Measurements from ENCODE around the gene AIP.

The AIP gene

DNA sequence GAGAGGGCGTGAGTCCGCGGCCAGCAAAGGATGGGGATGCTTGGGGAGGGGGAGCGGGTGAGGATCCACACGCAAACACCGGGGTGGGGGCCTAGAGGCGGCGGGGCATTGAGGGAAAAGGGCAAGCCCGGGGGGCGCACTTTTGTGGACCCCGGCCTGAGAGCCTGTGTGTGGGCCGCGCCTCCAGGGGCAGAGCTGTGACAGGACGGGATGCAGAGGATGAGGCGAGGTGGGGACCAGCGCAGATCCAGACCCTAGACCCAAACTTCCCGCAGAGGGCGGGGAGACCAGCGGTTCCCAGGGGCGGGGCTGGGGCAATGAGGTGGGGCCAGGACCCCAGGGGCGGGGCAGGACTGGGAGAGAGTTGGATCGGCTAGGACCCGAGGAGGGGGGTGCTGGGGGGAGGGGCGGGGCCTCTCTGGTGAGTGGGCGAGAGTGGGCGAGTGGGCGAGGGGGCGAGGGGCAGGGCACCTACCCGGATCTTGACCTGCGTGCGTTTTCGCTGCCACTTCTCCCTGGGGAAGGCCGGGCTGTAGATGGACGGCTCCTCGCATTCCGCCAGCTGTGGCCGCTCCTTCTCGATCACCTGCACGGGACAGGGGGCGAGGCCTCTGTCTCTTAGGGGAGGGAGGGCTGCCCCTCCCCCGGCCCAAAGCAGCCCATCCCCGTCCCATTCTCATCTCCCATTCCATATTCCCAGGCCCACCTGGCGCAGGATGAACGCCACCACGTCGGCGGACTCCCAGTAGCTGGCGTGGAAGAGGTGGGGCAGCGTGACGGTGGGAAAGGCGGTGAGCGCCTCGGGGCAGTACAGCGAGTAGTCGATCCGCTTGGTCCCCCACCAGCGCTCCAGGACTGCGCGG is 11.8 kb downstream of the AIP start:
- DNase-seq: no peak

DNA sequence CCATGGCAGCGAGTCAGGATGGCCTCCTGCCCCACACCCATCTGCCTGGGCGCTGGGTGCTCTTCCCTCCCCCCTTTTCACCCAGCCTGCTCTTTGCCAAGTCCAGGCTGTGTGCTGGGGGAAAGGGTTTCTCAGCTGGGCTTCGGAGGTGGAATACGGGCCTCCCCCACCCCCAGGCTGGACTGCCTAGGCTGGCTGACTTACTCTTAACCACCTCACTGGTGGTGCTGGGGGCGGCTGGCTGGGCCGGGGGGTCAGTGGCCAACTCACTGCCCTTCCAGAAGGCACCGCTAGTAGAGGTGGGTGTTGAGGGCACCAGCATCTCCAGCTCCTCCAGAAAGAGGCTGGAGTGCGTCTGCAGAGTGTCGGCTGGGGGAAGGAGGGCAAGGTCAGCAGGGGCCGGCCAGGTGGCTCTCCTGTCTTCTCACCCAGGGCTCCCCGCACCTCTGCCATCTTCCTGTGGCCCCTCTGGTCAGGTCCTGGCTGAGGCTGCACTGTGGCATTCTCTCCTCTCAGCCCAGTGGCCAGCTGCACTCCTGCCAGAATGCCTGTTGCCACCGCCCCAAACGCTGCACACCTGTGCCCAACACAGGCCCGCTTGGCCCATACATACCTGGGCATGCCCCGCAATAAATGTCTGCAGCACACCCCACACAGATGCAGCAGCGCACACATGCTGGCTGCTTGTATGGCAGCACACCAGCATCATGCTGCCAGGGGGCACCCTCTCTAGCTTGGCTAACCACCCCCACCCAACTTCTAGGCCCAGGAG is 12.6 kb downstream of the AIP start:
- DNase-seq: no peak

DNA sequence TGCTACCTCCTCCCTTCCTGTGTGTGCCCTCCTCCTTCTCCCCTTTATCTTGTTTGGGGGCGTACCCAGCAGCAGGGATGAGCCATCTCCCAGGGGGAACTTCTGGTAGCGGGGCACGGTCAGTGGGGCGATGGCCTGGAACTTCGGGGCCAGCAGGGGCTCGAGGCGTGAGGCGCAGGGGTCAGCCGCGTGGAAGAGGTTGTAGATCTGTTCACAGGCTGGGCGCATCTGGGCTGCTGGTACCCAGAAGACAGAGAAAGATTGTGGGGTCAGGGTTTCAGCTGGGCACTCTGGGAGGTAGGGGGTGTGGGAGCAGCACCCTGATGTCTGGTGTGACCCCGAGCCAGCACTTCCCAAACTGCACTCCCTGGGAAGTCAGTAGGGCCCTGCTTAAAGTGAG is 13.3 kb downstream of the AIP start:
- no peak for DNase-seq

DNA sequence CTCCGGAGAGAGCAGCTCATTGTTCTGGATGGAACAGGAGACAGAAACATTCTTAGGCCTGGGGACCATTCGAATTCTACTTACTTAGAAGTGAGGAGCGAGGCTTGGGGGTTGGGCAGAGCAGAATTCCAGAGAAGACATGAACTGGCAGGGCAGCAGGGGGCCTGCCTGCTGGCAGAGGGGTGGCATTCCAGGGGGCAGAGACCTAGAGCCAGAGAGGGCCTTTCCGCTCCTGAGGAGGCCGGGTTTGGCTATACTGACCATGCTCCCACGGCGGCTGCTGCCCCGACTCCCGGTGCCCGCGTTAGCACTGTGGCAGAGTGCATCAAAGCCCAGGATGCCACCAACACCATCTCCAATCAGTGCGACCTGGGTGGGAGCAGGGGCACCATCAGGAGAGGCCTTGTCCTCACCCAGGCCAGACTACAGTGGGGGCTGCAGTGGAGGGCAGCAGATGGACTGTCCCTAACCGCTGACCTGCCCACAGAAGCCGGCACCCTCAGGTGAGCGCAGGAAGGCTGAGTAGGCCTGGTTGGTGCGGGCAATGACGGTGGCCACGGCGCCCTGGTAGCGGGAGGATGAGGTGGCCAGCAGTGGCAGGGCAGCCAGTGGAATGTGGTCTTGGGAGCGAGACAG is 14.9 kb downstream of the AIP start:
- DNase-seq: no peak

DNA sequence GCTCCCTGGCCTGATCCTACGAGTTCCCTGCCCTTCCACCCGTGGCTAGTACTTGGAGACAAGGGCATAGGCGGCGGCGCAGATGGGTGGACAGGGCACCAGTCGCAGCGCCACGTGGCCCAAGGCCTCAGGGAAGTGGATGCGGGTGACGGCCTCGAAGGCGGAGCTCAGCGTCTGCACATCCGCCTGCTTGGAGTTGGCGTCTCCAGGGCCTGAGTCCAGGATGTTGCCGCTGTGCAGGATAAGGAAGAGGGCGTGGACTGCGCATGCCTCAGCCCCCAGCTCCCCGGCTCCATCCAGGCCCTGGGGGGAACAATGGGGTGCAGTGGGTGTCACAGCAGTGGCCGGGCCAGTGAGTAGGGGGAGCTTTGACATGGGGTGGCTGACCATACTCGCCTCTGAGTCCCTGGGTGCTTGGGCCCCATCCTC is 15.7 kb downstream of the AIP start:
- no peak for DNase-seq

DNA sequence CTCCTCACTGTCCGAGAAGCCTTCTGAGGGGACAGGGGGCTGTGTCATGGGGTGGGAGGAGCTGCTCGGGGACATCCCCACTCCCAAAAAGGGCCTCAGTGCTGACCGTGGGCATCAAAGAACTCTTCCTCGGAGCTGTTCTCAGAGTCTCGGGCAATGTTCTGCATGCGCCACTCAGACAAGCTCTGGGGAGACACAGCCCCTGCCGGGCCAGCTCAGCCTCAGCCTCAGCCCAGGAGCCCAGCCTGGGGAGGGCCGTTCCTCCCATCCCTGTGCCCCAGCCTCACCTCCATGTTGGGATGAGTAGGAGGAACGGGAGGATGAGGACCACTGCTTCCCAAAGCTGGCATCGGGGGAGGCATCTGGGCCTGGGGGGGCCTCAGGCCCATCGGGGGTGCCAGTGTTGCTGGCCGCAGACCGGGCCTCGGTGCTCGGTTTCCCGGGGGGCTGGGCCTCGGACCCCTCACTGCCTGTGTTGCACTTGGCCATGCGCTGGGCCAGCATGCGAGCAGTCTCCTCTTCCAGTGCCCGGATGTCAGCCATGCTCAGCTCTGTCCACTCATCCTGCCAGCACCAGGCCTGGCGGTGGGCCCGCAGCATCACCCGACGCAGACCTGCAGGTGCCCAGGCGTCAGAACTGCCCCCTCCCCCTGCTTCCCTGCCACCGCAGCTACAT is 17.1 kb downstream of the AIP start:
- no peak for DNase-seq

DNA sequence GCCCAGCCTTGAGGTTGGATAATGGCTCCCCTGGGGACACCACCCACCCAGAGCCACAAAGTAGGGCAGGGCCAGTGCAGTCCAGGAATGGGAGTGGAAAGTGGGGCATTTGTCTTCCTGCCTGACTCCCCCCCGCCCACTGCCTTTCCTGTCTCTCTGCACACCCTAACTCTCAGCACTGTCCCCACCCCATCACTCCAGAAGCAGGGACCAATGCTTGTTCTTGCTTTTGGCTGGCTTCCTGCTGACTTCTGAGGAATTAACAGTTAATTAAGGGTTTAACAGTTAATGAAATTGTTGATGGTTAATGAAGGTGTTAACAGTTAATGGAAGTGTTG is 17.6 kb downstream of the AIP start:
- no peak for DNase-seq

DNA sequence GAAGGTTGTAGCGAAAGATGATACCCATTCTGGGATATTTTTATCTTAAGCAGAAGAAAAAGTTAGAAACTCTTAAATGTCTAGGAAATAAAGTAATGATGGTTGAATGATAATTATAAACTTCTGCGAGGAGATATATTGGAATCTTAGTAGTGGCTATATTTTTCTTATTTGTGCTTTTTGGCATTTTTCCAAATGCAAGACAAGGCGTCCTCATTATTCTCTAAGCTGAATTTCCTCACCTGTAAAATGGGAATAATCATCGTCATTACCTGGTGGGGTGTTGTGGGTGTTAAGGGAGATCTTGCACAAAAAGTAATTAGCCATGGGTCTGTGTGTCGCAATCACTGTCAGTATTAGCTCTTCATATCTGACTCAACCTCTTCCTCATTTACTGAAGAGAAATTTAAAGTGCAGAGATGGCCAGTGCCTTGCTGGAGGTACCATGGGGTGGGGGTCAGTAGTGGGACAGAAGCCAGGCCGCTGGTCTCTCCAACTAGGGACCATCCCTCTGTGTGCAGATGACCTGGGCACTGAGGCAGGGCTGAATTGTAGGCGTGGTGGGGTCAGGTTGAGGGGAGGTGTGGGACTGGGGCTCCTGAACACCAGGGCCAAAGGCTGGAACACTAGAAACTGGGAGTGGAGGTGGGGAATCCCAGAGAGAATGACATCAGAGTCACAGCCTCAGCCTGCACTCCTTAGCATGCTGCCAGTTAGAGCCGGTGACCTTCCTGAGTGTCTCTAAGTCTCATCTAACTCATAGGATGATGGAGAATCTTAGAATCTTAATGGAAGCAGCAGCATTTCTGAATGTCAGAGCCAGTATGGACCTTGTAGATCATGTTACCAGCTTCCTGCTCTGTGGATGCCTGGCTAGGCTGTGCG is 18.2 kb downstream of the AIP start:
- DNase-seq: no peak

DNA sequence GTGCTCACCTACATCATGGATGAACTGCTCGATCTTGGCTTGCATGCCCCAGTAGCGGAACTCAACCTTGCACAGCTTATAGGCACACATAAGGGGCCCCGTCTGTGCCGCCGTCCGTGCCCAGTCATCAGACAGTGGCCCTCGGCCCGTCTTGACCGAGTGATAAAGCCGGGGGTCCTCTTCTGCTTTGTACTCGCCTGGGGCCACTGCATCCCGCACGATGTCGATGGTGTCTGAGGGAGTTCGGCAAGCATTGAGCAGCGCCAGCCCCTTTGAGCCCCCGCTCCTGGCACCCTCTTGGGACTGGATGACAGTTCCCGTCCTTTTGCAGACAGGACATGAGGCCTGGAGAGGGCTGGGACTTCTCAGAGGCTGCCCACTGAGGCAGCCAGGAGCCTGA is 19.0 kb downstream of the AIP start:
- no peak for DNase-seq

DNA sequence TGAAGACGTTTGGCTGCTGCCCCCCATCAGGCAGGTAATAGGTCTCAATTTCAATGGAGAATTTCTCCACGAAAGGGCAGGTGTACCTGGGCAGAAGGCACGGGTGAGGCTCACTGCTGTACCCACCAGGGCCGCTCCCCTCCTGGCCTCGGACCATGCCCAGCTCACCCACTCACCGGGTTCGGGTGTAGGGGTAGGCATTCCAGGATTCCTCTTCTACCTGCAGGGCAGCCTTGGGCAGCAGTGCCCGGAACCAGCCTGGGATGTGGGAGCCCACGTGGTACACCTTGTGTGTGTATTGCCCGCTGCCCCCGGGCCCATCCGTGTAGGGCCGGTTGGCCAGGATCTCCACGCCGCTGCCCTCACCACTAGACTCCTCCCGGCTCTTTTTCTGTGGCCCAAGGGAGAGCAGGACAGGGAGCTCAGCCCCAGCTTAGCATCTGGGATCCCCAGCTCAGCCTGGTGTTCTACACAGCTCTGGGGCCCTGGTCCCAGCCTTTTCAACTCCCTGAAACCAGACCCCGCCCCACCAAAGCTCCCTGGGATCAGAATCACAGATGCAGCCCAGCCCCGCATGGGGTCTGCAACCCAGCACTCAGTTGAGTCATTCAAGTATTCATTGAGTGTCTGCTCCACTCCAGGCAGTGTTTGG is 19.6 kb downstream of the AIP start:
- DNase-seq: no peak

DNA sequence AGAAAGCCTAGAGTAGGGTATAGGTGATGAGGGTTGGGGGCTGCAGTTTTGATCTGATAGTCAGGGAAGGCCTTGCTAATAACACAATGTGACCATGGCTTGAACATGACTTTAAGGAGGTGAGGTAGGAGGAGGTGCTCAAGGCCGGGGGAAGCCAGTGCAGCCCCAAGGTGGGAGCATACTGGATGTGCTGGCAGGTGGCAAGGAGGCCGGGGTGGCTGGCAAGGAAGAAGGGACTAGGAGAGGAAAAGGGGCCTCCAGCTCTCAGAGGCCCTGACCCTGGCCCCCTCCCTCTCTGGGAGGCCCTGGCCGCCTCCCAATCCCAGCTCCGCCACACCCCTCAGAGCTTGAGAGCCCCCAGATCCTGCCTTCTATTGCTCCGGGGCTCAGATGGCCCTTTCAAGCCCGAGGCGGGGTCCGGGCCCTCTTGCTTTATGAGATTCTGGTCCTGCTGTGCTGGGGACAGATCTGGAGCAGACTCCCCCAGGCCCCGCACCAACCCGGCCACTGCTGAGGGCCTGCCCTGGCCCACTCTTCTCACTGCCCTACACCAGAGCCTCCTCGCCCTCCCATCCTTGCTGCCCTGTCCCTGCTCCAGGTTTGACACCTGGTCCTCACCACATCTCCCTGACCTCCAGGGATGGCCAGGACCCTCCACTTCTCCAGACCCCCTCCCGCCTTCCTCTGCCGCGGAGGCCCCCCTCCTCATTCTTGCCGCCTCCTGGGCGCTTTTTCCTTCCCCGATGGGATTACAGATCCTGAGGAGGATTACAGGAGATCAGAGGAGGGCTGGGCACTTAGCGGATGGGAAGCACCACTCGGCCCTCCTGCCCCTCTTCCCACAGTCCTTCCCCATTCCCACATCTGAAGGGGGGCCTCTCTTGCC is 20.5 kb downstream of the AIP start:
- DNase-seq: peak; percentile 51

DNA sequence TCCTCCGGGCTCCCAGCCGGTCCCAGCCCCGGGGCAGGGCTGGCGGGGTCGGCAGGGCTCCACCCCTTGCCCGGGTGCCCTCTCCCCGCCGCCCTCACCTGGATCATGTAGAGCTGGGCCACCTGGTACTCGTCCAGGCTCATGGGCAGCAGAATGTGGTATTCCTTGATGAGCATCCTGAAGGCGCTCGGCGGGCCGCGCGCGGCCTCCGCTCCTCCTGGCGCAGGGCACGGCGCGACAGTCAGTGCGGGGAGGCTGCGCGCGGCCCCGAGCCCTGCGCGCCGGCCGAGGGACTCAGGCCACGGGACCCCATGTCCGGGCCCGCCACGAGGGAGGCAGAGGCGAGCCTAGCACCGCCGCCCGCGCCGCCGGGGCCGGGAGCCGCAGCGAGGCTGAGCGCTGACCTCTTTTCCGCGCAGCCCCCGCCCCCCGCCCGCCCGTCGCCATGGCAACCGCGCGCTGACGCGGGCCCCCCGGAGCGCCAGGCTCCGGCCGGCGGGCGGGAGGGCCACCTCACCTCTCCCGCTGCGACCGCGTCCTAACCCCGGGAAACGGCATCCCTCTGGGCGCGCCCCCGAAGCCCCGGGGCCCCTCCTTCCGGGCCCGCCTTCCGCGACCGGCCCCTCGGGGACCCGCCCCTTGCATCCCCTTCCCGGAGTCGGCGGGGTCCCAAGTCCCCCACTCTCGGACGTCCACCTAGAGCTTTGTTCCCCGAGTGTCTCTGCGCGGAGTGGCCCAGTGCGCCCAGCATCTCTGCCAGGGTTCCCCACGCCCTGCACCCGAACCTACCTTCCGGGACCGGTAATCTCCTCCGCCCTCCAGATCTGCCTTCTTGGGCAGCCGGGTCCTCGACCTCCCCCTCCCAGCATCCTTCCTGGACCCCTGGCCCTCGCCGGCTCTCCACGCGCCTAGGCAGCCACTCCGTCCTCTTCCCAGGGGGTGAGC is 21.5 kb downstream of the AIP start:
- DNase-seq: peak; percentile 83

DNA sequence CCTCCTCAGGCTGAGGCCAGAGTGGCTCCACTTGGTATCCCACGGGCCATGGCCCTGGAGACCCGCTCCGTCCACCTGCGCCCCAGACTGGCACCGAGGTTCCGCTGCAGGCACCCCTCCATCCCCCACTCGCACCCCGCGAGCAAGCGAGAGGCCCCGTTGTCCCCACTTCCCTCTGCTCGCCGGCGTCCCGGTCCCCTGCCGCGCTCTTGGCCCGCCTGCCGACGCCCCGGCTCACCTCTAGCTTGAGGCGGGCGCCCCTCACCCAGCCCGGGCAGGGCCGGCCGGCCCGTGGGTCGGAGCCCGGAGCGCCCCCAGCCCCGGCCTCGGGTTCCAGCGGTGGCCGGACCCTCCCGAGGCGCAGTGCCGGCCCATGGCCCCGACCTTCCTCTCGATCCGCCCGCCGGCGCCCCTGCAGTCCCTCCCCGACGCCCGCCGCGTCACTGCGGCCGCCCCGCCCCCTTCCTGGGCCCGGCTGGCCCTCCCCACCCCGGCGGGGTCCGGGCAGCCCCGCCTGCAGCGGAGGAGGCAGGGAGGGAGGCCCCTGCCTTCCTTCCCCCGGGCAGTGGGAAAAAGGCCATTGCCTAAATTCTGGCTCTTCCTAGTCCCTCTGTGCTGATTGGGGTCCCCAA is 22.2 kb downstream of the AIP start, which contains the start of gene PITPNM1:
PITPNM1 (minus strand) TSS at position 414 of the 632 bp plus-strand sequence. CDS start 1,183 bp downstream, outside the sequence.
- DNase-seq: peak; percentile 79

DNA sequence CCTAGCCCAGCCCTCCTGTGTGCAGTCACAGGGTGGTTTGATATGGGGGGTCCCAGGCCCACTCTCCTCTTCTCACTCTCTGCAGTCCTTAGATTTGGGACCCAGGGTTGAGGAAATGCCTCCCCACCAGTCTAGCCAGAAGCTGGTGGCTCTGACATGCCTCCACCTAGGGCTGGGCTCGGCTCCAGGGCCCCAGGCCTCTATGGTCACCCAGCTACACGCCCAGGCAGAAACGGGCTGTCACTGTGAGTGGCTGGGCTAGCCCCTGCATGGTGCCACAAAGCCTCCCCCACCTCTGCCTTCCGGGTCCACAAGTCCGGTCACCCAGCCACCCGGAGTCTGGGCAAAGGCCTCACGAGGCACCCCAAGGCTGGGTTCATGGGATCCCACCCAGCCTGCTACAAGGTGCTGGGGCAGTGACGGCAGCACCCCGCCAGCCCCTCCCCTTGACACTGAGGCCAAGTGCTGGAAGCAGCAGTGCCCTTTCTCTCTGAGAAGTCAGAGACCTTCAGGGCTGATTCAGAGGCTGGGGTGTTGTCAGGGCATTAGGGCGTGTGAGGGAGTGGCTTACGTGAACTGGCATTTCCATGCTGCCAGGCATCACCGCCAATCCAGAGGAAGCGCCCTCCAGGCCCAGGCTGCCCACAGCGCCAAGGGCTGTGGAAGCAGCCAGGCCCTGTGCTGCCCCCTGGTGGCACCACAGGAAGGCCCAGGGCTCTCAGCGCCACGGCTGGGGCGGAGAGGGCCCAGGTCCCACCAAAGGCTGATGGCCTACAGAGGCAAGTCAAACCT is 23.0 kb downstream of the AIP start:
- peak; percentile 93 for DNase-seq

DNA sequence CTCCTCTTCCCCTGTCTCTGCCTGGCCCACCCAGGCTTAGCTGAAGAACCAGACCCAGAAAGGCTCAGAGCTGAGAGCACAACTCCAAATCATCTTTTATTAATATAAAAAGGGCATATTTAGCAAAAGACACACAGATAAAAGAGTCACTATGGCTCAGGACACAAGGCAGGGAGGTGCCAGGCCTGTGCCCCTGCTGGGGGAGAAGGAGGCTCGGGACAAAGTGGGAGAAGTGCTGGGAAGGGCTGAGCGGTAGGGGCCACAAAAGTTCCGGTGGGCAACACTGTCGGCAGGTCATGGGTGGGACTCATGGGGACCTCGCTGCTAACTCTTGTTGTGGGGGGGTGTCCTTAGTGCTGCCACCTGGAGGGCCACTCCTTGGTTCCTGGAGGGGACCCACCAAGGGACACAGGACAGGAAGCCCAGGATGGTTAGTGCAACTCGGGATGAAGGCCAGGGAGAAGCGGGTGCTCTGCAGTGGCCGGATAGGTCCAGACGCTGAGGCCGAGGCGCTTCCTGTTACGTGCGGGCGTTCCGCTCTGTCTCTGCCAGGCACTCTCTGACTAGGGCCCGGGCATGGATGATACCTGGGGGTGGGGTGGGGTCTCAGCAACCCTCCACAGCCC is 23.7 kb downstream of the AIP start:
- no peak for DNase-seq

DNA sequence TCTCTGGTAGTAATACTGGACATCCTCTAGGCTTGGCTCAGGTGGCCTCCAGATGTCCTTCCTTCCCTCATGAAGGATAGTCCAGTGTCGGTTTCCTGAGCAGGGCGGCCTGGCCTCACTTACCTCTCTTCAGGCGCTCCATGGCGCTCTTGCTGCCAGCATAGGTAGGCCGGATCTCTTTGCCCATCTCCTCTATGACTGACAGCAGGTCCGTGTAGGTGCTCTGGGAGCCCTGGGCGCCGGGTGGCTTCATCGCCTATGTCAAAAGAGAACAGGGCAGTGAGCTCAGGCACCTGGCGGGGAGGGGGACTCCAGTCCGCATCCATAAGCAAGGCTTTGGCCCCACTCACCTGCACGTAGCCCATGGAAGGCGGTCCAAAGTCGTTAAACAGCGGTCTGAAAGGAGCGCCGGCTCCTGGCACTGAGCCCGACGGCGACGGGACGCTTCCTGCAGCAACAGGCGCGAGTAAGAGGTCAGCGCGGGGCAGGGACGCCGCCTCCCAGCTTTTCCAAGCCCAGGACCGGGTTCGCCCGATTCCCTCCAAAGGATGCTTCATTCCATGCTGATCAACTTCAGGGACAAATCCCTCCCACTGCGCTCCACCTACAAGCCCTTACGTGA is 24.5 kb downstream of the AIP start:
- DNase-seq: no peak
